ENCODE measurements around the gene AGAP4. TPM values are rescaled to one million over a fixed set of nuclear protein-coding genes. Genes with fewer than 3 reads are reported as not detected.
"Not testable (repeated sequence)": the region's sequence is repeated elsewhere in the genome, so short reads cannot be mapped to it uniquely, and the experiment has no call there.

Gene AGAP4
- 1.1 and 2.6 TPM in 2 replicates for total RNA-seq

DNA sequence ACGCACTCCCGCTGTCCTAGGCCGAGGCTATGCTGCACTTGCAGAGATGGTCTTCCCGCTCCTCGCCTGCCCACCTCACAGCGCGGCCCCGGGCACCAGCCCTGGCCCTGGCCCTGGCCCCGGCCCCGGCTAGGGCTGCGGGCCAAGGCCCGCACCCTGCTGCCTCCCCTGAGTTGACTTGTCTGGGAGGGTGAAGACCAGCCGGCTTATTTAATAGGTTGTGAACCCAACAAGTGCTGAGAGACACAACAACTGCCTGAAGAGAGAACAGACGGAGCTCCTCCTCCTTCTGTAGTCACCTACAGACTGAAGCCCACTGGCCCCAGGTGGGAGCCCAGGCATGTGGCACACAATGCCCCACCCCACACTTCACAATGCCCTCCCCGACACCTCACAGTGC, at the start of gene AGAP4:
TSS of gene AGAP4 (minus strand) at position 101 of the 400 bp plus-strand sequence. CDS start 153 bp downstream, outside the sequence.
- not testable (repeated sequence) for DNase-seq (ENCODE audit: low read depth in 2 of 2)

DNA sequence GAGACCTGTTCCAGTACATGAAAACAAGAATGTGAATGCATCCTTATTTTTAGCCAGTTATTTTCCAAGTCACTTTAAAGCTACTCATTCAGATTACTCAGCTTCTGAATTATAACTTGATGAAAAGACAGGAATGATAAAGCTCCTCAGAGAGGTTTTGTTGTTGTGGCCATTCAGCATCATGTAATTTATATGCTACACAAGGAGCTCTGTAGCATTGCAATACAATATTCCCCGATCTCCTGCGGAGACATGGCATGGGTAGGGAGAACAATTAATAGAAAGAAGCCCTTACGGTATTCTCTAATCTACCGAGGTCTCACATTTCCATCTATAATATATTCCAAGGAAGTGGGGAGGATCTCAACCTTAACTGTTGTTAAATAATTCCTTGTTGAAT, 43.4 kb upstream of the AGAP4 start:
- DNase-seq (ENCODE audit: low read depth in 2 of 2) = not testable (repeated sequence)

DNA sequence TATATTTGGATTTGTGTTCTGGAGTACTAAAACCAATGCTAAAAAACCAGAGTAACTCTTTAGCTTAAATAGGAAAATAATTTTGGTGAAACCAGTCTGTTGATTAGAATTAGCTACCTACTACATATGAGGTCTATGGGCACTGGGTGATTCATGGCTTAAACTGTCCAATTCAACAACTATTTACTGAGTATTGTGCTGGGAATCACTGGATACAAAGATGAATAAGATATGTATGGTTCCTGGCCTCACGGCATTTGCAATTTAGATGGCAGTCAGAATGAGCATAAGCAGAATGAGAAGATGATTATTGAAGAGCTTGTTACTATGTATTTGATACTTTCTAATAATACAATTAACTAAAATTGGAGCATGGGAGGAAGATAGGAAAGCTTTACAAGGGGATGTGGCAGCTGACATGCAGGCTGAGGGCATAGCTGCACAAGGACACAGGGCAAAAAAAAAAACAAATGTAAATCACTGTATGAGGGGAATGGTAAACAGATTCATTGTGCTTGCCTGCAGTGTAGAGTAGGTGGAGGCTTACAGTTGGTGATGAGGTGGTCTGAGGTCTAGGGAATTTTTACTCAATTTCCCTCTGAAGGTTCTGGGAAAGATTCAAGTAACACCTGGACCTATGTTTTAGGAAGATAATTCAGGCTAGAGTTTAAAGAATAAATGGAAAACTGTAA, 42.4 kb upstream of the AGAP4 start:
- DNase-seq (ENCODE audit: low read depth in 2 of 2) = not testable (repeated sequence)

DNA sequence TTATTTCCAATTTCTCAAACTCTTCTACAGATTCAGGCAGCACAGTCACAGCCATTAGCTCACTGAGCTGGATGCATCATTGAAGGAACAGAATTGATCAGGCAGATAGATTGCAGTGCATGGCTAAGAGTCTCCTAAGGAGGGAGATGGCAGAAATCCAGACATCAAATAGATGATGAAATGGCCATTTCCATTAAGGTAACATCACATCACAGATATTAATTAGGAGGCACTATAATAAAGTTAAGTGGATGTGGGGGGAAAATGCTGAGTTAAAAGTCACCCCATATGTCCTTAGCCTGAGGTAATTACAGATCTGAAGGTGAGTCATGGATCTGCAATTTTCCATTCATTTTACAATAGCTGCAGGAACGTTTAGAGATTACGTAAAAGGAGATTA, 35.6 kb upstream of the AGAP4 start:
- DNase-seq (ENCODE audit: low read depth in 2 of 2) = not testable (repeated sequence)

DNA sequence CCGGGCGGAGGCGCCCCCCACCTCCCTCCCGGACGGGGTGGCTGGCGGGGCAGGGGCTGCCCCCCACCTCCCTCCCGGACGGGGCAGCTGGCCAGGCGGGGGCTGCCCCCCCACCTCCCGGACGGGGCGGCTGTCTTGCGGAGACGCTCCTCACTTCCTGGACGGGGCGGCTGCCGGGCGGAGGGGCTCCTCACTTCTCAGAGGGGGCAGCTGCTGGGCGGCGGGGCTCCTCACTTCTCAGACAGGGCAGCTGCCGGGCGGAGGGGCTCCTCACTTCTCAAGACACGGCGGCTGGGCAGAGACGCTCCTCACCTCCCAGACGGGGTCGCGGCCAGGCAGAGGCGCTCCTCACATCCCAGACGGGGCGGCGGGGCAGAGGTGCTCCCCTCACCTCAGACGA, 18.1 kb upstream of the AGAP4 start:
- DNase-seq (ENCODE audit: low read depth in 2 of 2) = not testable (repeated sequence)

DNA sequence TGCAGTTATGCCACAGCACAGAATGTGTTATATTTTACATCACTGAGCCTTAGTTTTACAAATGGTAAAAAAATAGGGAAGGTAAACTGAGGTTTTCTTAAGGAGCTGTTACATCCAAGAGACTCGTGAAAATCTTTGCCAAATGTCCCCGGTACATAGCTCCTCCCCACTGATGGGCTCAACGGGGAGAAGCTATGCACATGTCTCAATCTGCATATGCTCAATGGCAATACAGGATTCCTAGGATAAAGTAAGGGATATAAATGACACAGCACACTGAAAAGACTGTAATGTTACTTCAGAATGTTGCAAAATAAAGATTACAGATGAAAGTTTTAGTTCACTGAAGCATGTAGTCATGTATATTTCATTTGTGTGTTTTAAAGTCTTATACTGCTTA, 17.0 kb upstream of the AGAP4 start:
- DNase-seq (ENCODE audit: low read depth in 2 of 2) = not testable (repeated sequence)

DNA sequence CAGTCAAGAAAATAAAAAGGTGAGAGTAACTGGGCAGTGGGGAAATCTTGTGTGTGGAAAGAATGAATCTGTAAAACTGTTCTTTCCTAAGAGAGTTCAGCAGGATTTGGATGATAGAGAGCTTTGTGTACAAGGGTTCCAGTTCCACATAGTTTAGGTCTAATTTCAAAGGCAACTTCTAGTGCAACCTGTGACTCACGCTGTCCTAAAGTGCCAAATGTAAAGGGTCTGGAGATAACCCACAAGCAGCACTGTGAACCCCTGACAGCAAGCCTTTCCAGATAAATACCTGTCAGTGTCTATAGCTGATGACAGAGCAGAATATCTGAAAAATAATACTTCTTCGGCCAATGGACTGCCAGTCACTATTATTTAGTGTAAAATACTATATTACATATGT, 16.3 kb upstream of the AGAP4 start:
- not testable (repeated sequence) for DNase-seq (ENCODE audit: low read depth in 2 of 2)

DNA sequence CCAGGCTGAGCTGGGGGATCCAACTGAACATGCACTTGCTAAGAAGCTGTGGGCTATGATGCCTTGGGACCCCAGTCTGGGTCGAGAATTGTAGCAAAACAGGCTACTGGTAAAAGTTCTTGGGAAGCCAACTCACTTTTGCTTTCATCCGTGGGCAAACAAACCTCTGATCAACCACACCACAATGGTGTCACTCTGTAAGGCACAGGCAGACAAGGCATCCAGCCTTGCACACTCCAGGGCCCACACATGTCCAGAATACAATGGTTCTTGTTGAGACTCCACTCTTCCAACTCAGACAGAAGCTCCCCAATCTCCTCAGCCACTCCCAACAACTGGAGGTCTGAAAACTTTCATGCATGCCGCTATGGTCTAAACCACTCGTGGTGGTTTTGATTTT, 10.6 kb upstream of the AGAP4 start:
- DNase-seq (ENCODE audit: low read depth in 2 of 2) = not testable (repeated sequence)

DNA sequence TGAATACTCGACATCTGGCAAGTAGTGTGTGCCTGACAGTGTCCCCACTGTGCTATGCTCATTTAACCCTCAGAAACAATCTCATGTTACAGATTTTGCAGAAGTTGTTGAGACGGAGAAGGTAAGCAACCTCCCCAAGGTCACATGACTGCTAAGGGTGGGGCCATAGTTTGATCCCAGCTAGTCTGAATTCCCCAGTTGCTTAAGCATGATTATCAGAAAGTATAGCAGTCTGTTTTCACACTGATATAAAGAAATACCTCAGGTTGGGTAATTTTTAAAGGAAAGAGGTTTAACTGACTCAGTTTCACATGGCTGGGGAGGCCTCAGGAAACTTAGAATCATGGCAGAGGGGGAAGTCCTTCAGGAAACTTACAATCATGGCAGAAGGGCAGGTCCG, 1.2 kb upstream of the AGAP4 start:
- not testable (repeated sequence) for DNase-seq (ENCODE audit: low read depth in 2 of 2)

DNA sequence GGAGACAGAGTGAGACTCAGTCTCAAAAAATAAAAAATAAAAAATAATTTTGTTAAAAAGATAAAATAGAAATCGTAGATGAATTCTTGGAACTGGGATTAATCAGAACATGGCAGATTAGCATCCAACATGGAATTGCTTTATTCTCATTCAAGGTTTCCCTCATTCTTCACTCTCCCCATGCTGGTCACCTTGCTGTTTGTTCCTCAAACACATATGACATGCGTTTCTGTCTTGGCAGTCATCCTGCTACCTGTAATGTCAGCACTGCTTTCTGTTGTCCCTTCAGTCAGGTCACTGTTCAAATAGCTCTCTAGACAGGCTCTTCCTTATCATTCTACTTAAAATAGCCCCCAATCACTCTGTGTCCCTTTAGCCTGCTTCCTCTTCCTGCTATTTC, 24.4 kb downstream of the AGAP4 start:
- not testable (repeated sequence) for DNase-seq (ENCODE audit: low read depth in 2 of 2)

DNA sequence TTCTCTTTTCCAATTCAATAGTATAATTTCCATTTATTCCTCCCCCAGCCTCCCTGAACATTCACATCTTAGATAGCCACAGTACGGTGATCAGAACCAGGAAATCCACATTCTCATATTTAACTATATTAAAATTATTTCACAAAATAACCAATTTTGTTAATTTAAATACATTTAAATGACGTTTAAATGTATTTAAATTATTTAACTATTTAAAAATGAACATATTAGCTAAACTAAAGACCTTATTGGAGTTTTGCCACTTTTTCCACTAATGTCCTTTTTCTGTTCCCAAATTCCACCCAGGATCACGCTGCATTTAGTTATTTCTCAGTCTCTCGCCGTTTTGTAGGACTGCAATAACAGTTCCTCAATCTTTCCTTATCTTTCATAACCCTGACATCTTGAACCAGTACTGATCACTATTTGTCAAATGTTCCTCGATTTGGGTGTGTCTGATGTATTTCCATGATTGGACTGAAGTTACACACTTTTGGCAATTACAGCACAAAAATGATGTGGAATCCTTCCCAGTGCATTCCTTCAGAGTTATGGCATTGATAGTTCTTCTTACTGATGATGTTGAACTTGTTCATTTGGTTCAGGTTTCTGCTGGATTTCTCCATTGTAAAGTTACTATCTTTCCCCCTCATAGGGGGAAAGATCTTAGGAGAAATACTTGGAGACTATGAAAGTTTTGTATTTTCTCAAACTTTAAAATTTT, 27.0 kb downstream of the AGAP4 start:
- DNase-seq (ENCODE audit: low read depth in 2 of 2) = not testable (repeated sequence)

DNA sequence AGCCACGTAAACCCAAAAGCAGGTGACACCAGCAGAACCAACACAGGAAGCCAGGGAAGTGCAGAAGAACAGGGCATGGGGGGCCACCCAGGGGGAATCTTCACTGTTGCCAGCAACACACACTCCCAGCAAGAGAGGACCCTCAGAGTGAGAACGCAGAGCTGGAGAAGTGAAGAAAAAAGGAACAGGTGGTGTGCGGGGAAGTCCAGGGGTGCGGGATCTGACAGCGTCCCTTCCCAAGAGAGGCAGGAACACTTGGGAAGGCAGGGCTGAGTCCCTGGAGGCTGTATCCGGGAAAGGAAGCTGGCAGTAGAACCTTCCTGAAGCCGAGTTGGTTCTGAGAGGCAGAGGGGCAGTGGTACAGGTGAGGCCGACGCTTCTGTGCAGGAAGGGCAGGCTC, 27.7 kb downstream of the AGAP4 start:
- DNase-seq (ENCODE audit: low read depth in 2 of 2) = no peak

DNA sequence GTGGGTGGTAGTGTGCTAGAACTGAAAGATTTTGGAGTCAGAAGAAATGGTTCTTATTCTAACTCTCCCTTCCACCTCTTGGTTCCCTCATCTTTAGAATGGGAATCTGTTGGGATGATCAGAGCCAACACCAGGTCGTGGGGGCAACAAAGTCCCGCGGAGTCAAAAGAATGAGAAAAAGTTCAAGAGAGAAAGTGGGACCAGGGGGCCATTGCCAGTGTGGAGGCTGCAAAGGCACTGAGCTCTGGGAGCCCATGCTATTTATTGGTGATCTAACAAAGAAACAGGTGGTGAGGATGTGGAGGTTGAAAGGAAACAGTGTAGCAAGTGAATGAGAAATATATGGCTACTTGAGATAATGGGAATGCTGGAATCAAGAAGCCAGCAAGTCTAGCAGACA, 29.4 kb downstream of the AGAP4 start:
- no peak for DNase-seq (ENCODE audit: low read depth in 2 of 2)

DNA sequence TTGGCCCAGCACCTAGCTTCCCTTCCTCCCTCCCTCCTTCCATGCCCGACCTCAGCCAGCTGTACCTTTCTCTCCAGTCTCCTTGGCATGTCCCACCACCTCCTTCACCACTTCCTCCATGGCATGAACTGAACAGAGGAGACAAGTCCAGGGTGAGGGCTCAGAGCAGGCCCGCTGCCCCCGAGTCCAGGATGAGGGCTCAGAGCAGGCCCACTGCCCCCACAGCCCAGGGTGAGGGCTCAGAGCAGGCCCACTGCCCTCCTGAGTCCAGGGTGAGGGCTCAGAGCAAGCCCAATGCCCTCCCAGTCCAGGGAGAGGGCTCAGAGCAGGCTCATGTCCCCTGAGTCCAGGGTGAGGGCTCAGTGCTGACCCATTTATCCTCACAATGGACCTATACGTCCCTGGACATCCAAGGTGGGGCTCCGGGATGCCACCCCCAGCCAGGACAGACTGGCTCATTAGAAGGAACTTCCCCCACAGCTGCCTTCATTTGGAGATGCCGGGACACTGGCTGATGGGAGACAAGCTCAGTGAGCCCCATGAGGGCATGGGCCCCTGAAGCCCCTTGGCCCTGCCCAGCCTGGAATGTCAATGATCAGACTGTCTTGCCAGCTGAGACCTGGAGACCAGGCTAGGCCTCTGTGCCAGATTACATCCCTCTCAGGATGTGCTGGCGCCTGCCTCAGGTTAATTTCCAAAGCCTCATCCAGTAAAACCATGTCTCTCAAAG, 30.0 kb downstream of the AGAP4 start:
- DNase-seq (ENCODE audit: low read depth in 2 of 2) = no peak

DNA sequence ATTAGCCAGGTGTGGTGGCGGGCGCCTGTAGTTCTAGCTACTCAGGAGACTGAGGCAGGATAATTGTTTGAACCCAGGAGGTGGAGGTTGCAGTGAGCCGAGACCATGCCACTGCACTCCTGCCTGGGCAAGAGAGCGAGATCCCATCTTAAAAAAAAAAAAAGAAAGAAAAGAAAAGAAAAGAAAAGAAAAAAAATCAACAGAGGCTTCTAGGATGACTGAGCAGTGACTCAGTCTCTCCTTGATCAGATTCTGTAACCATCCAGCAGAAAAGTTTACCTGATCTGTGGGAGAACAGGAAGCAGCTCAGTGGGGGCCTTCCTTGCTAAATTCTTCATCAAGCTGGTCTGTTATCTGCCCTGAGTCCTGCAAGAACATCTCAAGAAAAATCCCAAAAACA, 33.2 kb downstream of the AGAP4 start:
- not testable (repeated sequence) for DNase-seq (ENCODE audit: low read depth in 2 of 2)

DNA sequence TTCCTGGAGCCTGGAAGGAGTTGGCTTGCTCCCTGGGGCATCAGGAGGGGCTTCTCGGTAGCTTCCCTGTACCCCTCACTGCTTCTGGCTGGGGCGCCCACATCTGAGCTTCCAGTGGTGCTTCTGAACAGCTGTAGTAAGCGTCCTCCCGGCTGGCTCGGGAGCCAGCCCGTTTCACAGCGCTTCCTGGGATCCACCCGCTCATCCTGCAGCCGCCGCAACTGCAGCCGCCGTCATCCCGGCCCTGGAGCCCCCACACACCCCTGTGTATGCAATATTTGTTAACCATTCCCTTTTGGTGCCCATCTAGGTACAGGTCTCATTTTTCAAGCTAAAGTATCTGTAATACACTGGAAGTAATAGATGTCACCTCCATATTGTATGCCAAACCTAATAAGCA, 34.3 kb downstream of the AGAP4 start:
- DNase-seq (ENCODE audit: low read depth in 2 of 2) = not testable (repeated sequence)

DNA sequence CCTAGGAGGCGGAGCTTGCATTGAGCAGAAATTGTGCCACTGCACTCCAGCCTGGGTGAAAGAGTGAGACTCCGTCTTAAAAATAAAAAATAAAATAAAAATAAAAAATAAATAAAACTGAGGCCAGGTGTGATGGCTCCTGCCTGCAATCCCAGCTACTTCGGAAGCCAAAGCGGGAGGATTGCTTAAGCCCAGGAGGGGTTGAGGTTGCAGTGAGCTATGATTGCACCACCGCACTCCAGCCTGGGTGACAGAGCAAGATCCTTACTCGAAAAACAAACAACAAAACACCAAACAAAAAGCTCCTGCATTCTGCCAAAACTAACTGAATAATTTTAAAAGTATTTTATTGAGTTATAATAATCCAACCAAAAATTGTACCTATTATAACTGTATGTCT, 36.2 kb downstream of the AGAP4 start:
- DNase-seq (ENCODE audit: low read depth in 2 of 2) = no peak

DNA sequence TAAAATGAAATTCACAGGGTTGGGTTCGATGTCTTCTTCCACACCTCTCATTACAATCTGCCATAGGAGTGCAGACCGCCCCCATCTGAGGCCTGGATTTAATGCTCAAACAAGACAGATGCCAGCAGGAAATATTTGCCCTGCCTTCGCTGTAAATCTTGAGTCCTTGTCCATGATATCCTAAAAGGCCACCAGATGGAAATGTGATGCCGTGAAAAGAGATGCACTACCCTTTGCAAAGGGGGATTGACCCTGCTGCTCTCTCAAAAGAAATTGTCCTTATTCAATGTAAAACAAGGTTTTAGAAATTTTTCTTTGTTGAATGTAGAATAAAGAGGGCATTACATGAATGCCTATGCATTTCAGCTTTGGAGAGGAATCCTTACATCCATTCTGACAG, 37.5 kb downstream of the AGAP4 start:
- DNase-seq (ENCODE audit: low read depth in 2 of 2) = no peak

DNA sequence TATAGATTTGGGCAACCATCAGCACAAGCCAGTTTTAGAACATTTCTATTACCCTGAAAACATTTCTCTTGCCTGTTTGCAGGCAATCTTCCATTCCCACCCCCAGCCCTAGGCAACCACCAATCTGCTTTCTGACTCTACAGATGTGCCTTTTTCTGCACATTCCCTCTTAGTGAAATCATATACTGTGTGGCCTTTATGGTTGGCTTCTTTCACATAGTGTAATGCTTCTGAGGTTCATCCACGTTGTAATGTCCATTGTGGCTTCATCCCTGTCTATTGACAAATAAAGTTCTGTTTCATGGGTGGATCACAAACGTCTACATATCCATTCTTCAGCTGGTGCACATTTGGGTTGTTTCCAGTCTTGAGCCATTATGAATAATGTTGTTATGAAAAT, 42.3 kb downstream of the AGAP4 start:
- not testable (repeated sequence) for DNase-seq (ENCODE audit: low read depth in 2 of 2)

DNA sequence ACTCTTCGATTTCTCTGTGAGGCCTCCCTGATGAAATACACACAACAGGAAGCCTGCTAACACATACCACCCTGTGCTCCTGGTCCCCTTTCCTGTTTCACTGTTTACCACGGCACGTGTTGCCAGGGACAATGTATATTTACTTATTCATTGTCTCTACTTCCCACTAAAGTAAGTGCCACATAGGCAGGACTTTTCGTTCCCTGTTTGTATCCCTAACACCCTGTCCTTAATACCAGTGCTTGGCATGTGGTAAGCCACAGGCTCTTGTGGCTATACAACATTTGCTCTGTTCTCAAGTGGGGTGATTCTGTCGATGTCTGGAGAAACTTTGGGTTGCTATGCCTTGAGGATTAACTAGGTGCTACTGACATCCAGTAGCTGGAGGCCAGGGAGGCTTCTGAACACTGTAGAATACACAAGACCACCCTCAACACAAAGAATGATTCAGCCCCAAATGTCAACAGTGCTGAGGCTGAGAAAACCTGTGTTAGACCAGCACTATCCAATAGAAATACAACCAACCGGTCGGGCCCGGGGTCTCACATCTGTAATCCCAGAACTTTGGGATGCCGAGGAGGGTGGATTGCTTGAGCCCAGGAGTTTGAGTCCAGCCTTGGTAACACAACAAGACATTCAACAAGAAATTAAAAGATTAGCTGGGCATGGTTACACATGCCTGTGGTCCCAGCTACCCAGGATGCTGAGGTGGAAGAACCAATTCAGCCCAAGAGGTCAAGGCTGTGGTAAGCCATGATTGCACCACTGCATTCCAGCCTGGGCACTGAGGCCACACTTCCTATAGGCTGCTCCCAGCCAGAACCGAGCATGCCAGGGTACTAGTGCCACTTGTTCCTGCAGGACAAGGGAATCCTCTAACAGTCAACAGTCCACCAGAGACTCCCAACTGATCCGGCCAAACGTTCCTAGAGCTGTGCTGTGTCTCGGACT, 44.0 kb downstream of the AGAP4 start:
- peak; percentile 34 to 72 for DNase-seq (ENCODE audit: low read depth in 2 of 2)

DNA sequence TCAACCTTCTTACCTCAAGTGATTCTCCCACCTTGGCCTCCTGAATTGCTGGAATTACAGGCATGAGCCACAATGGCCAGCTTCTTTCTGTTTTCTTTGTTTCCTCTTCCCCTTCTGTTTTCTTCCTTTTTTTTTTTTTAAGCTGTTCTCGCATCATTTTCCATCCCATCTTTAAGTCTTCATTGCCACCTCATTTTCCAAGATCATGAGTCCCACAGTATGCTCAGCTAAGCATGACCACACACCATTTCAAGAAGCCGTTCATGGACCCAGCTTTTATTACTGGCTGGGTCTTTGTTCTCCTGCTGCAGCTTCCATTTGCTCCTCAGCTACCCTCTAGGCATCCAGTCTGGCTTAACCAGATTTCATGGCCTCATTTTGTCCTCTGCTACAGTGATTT, 52.5 kb downstream of the AGAP4 start:
- not testable (repeated sequence) for DNase-seq (ENCODE audit: low read depth in 2 of 2)

All from lung microvascular endothelial cell (primary cell).